Bronchial epithelial cell (primary cell): ENCODE results near the gene MSRB1. TPM values are rescaled to one million over a fixed set of nuclear protein-coding genes. Genes with fewer than 3 reads are reported as not detected.

Experiments
- DNase-seq: peaks from one replicate; pipeline ENCODE4 v3.0.0-alpha.2; 2010; ENCODE audit warnings: low read depth
- FAIRE-seq: peaks from 2 replicates; lab custom pipeline; 2011; peaks lifted over from hg19 to GRCh38; lab: Jason Lieb, UNC
- H3K27me3 ChIP-seq: 2 replicates; pipeline ENCODE4 v1.5.1; 2011; ENCODE audit warnings: low read length; ENCODE audit not compliant: control insufficient read depth, insufficient read depth
- H3K36me3 ChIP-seq: 2 replicates; pipeline ENCODE4 v1.5.1; 2011; ENCODE audit warnings: low read length; ENCODE audit not compliant: control insufficient read depth, insufficient read depth
- H3K4me3 ChIP-seq: 2 replicates; pipeline ENCODE4 v1.5.1; 2011; ENCODE audit warnings: mild to moderate bottlenecking, low read depth, low read length, control low read depth
- CTCF ChIP-seq: IDR thresholded peaks from 2 replicates; pipeline ENCODE4 v1.5.1; 2011; ENCODE audit warnings: mild to moderate bottlenecking, moderate library complexity, low read length, control low read depth, inconsistent platforms; ENCODE audit not compliant: insufficient read depth, severe bottlenecking
- total RNA-seq: library from RNA; depleted of rRNA; stranded (reverse); fragments of >200 nt; gene quantifications from 2 replicates; pipeline ENCODE4 v1.2.1, GENCODE V29; 2014

The MSRB1 gene
- total RNA-seq, 1 donor from 2014 or later: 2.9 TPM

- no peak for DNase-seq
- peaks cover 6% of the 10 kb centered on the region for H3K27me3 ChIP-seq
- H3K4me3 ChIP-seq: no peak overlapping the region
- no peaks in the 10 kb centered on the region for H3K36me3 ChIP-seq
- no peak for TF ChIP-seq CTCF
- no peak for FAIRE-seq
Measured at GRCh38 chr16:1911467-1912214, 31.4 kb downstream of the MSRB1 start.

GRCh38 chr16:1909561-1910231 lies 33.3 kb downstream of the MSRB1 start:
- no peak for TF ChIP-seq CTCF
- no peak for DNase-seq
- no peaks in the 10 kb centered on the region for H3K36me3 ChIP-seq
- H3K4me3 ChIP-seq: no peak overlapping the region
- no peak for FAIRE-seq
- peaks cover 6% of the 10 kb centered on the region for H3K27me3 ChIP-seq

GRCh38 chr16:1908983-1909382 lies 34.0 kb downstream of the MSRB1 start:
- FAIRE-seq (no peak), DNase-seq (no peak)
- Histone ChIP-seq H3K27me3 (peaks cover 8% of the 10 kb centered on the region), H3K4me3 (no peak overlapping the region), H3K36me3 (no peaks in the 10 kb centered on the region)
- no peak for TF ChIP-seq CTCF

- no peak for TF ChIP-seq CTCF
- Histone ChIP-seq H3K4me3 (no peak overlapping the region), H3K27me3 (peaks cover 8% of the 10 kb centered on the region), H3K36me3 (no peaks in the 10 kb centered on the region)
- FAIRE-seq (no peak), DNase-seq (no peak)
Measured at GRCh38 chr16:1908184-1908583, 34.8 kb downstream of the MSRB1 start.

GRCh38 chr16:1907226-1907860 lies 35.7 kb downstream of the MSRB1 start:
- H3K36me3 ChIP-seq: no peaks in the 10 kb centered on the region
- FAIRE-seq (no peak), DNase-seq (no peak)
- no peak for TF ChIP-seq CTCF
- peaks cover 8% of the 10 kb centered on the region for H3K27me3 ChIP-seq
- no peak overlapping the region for H3K4me3 ChIP-seq
